ENCODE data around the gene ADGRA3. TPM values are rescaled to one million over a fixed set of nuclear protein-coding genes. Genes with fewer than 3 reads are reported as not detected.

The ADGRA3 gene
- total and polyA plus RNA-seq, 2 of the 13 experiments (the other 11 are each of a cell fraction or from before 2014, with no cell fraction given): 32.2 to 40.8 TPM

DNA sequence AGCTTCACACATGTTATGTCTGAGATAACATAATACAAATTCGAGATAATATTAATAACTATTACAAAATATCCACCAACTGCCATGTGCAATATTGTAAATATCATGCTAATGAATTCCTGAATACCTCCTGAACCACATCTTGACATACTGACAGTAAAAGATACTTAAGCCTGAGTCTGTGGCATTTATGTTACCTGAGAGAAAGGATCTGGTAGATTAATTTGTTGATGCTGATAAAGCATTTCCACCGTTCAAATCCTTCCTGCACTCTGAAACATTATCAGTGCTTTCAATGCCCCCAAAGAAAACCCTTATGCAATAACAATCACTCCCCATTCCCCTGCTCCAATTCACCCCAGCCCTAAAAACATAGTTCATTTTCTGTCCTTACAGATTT is 38.8 kb upstream of the ADGRA3 start:
- no peak overlapping the region for H3K9ac ChIP-seq (ENCODE audit: insufficient read depth, low read depth, low read length)
- 0% methylated on average over 2 of the region's 2 CpGs for WGBS (ENCODE audit: low lambda C conversion rate)
- ChIA-PET POLR2A (no interaction called here), CTCF (ENCODE audit: low intra/inter-chr PET ratio, low total read pairs) (no interaction called here)
- intact Hi-C loops (cut with micrococcal nuclease; ENCODE audit: unreplicated experiment): no loop called here
- no peaks in the 10 kb centered on the region for H3K36me3 ChIP-seq (replicated peaks in 1 of 2; ENCODE audit: control insufficient read depth in 1 of 2, insufficient read depth in 2 of 2, low read length in 2 of 2)
- TF ChIP-seq ZNF747 (CRISPR knock-in tag; IDR thresholded peaks at IDR 0.05; ENCODE audit: borderline replicate concordance) (no peak), HDAC2 (CRISPR knock-in tag; IDR thresholded peaks at IDR 0.05) (no peak), CEBPG (CRISPR knock-in tag; IDR thresholded peaks at IDR 0.05) (no peak), MYC (CRISPR knock-in tag; IDR thresholded peaks at IDR 0.05; ENCODE audit: borderline replicate concordance) (no peak), PAWR (CRISPR knock-in tag; IDR thresholded peaks at IDR 0.05; ENCODE audit: borderline replicate concordance) (no peak), CEBPB (IDR thresholded peaks at IDR 0.05; ENCODE audit: borderline replicate concordance, low read depth, low read length) (no peak), CREB1 (IDR thresholded peaks at IDR 0.05) (no peak), CREB1 (CRISPR knock-in tag; IDR thresholded peaks at IDR 0.05) (no peak), CAMTA2 (CRISPR knock-in tag; IDR thresholded peaks at IDR 0.05; ENCODE audit: borderline replicate concordance) (no peak), FOXA1 (IDR thresholded peaks at IDR 0.05) (no peak), FOXA1 (CRISPR knock-in tag; IDR thresholded peaks at IDR 0.05) (no peak)
- no peak overlapping the region for H3K4me3 ChIP-seq (replicated peaks in 1 of 3; ENCODE audit: insufficient read depth in 1 of 3, low read depth in 2 of 3, low read length in 3 of 3)
- no peaks in the 10 kb centered on the region for H3K79me2 ChIP-seq (ENCODE audit: insufficient read depth, low read length)
- H3K4me1 ChIP-seq (ENCODE audit: insufficient read depth, low read length): no peaks in the 10 kb centered on the region
- H2AFZ ChIP-seq (ENCODE audit: low read length): no peak overlapping the region
- H3K4me2 ChIP-seq (ENCODE audit: low read depth, low read length): no peak overlapping the region
- BruUV-seq (replicated peaks): no TSS peak
- in situ Hi-C loops (cut with HindIII; ENCODE audit: extremely low pct_ligation_motif_present, low pct_unique_long_range_greater_than_20kb): no loop called here
- no peak for DNase-seq (ENCODE audit: low spot score)
- FAIRE-seq: no peak
- no peak for ATAC-seq
- no peak overlapping the region for H3K27ac ChIP-seq (ENCODE audit: extremely low read length, insufficient read depth, low read length)
- H3K27me3 ChIP-seq (ENCODE audit: control insufficient read depth in 1 of 2, insufficient read depth in 2 of 2, low read length in 2 of 2): no peaks in the 10 kb centered on the region
- no peaks in the 10 kb centered on the region for H4K20me1 ChIP-seq (ENCODE audit: insufficient read depth, low read length)
- no peaks in the 10 kb centered on the region for H3K9me3 ChIP-seq (ENCODE audit: low read length)

DNA sequence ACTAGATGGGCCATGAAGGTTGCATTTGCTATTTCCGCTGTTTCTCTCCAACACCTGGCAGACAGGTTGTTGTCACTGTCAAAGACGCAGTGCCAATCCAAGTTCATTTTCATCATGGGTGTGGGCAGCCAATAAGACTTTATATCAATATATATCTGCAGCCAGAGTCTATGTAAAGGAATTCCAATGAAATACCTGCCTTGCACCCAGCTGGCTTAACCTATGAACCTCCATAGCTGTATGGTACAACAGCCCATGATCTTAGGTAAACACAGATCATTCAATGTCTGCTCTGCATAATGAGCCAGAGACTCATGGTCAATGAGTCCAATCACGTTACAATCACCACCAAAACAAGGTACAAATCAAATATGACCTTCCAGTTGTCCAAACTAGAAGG is 37.7 kb upstream of the ADGRA3 start:
- Histone ChIP-seq H3K9ac (ENCODE audit: insufficient read depth, low read depth, low read length) (no peak overlapping the region), H3K27me3 (ENCODE audit: control insufficient read depth in 1 of 2, insufficient read depth in 2 of 2, low read length in 2 of 2) (no peaks in the 10 kb centered on the region), H3K4me2 (ENCODE audit: low read depth, low read length) (no peak overlapping the region), H3K36me3 (replicated peaks in 1 of 2; ENCODE audit: control insufficient read depth in 1 of 2, insufficient read depth in 2 of 2, low read length in 2 of 2) (no peaks in the 10 kb centered on the region), H4K20me1 (ENCODE audit: insufficient read depth, low read length) (no peaks in the 10 kb centered on the region), H3K79me2 (ENCODE audit: insufficient read depth, low read length) (no peaks in the 10 kb centered on the region), H3K27ac (ENCODE audit: extremely low read length, insufficient read depth, low read length) (no peak overlapping the region), H3K4me1 (ENCODE audit: insufficient read depth, low read length) (no peaks in the 10 kb centered on the region), H2AFZ (ENCODE audit: low read length) (no peak overlapping the region), H3K4me3 (replicated peaks in 1 of 3; ENCODE audit: insufficient read depth in 1 of 3, low read depth in 2 of 3, low read length in 3 of 3) (no peak overlapping the region), H3K9me3 (ENCODE audit: low read length) (no peaks in the 10 kb centered on the region)
- WGBS (ENCODE audit: low lambda C conversion rate): 67% methylated on average over 3 of the region's 3 CpGs
- FAIRE-seq (no peak), DNase-seq (ENCODE audit: low spot score) (no peak), ATAC-seq (no peak)
- BruUV-seq (replicated peaks): no TSS peak
- POLR2A ChIA-PET: no interaction called here
- TF ChIP-seq ZC3H4 (CRISPR knock-in tag; IDR thresholded peaks at IDR 0.05; ENCODE audit: borderline replicate concordance) (no peak), ARHGAP35 (CRISPR knock-in tag; IDR thresholded peaks at IDR 0.05; ENCODE audit: borderline replicate concordance) (no peak)
- CTCF ChIA-PET (ENCODE audit: low intra/inter-chr PET ratio, low total read pairs): no interaction called here
- in situ Hi-C loops (cut with HindIII; ENCODE audit: extremely low pct_ligation_motif_present, low pct_unique_long_range_greater_than_20kb) (no loop called here), intact Hi-C loops (cut with micrococcal nuclease; ENCODE audit: unreplicated experiment) (no loop called here)
